GM21723 (cell line): Measurements from ENCODE around the gene PRTN3.

Experiments
- ATAC-seq: cut with Tn5 transposase; IDR thresholded peaks from one replicate; pipeline ENCODE4 v1.9.1; 2021; ENCODE audit warnings: mild to moderate bottlenecking, moderate library complexity; ENCODE audit not compliant: unreplicated experiment

PRTN3 gene

GRCh38 chr19:896434-896833, 55.6 kb downstream of the PRTN3 start:
- ATAC-seq: no peak

GRCh38 chr19:896999-897398, 56.2 kb downstream of the PRTN3 start:
- no peak for ATAC-seq

GRCh38 chr19:897442-898039, 56.7 kb downstream of the PRTN3 start:
- ATAC-seq: no peak
